ENCODE measurements around the gene C19orf12. TPM values are rescaled to one million over a fixed set of nuclear protein-coding genes. Genes with fewer than 3 reads are reported as not detected.

C19orf12 gene
- total RNA-seq, 2 experiments from 2014 or later: 38.7 to 41.0 TPM

DNA sequence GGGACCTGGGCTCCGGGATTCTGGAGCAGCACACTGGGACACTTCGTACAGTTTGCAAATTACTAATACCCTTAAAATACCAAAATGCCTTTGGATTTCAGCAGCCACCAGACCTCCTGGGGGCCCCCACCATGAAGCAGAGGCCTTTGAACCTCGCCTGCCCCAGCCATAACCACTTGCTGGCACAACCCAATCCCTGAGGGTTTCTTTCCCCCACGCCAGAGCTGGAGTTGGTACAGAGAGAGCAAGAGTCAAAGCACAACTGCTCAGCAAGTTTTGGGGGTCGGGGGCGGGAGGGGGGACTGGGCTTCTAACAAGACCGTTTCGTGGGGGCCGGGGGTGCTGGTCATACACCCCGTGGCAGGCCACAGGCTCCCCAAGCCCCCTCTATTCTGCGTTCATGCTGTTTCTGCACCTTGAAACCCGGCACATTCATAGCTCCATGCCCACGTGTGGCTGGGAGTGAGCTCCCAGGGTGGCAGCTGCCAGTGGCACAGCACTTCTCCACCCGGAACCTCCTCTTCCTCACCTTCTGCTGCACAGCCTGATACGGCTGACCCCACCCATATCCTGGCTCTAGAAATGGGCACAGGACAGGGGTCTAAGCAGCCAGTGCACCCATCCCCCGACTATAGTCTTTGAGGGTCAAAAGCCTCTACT is 32.7 kb downstream of the C19orf12 start:
- Mint-ChIP-seq H3K4me1 (ENCODE audit: low read depth) (peaks cover 66% of the 10 kb centered on the region), H3K27ac (no peak overlapping the region)
- ATAC-seq: no peak

DNA sequence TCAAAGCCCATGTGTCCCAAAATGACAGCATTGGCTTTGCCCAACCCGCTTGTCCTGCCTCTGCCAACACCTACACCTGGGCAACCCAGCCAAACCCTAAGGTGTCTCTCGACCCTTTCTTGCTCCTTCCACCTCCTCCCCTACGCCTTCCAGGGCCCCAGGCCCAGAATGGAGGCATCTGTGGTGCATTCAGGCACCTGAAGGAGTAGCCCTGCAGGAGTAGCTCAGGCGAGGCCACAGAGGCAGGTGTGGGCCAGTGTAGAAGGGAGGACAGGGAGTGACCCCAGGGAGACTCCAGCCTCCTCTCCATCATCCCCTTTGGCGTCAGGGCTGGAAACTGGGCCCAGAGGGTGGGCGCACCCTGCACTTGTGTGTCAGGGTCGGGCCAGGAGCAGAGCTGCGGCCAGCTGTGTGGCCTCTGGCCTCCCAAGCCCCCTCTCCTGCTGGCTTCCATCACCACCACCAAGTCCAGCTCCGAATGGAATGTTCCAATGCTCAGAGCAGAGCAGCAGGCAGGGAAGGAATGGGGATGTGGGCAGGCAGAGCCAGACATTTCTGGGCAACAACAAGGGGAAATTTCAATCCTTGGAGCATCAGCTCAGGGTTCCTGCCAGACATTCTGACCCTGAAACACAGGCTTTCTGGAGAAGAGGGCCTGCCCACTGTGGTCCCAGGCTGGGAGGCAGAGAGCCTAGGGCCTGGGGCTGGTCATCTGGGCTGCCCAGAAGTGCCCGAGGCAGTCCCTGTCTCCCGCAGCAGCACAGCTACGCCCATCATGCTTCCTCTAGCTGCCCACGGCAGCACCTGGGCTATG is 33.4 kb downstream of the C19orf12 start:
- Mint-ChIP-seq H3K27me3 (ENCODE audit: low read depth) (no peaks in the 10 kb centered on the region), H3K4me3 (peak overlapping the region; percentile 58), H3K9me3 (ENCODE audit: insufficient read depth) (no peaks in the 10 kb centered on the region), H3K4me1 (ENCODE audit: low read depth) (peaks cover 68% of the 10 kb centered on the region), H3K36me3 (ENCODE audit: low read depth) (peaks cover 25% of the 10 kb centered on the region), H3K27ac (peak overlapping the region; percentile 89)
- ChIA-PET POLR2A (interaction anchor here (0.7 to 2.8 kb wide), 7 partner anchors 9 to 75 kb away, joined by 3 to 16 read pairs (median 4); partner anchors contain the start of genes PLEKHF1 and POP4), CTCF (interaction anchor here (0.8 to 8.2 kb wide), 9 partner anchors 9 to 75 kb away, joined by 3 to 59 read pairs (median 7); partner anchors contain the start of genes PLEKHF1 and POP4)
- no peak for ATAC-seq
- no peak for DNase-seq

More for the DNA sequence above, 32.7 kb downstream of the C19orf12 start:
- Mint-ChIP-seq H3K27me3 (ENCODE audit: low read depth) (no peaks in the 10 kb centered on the region), H3K36me3 (ENCODE audit: low read depth) (peaks cover 18% of the 10 kb centered on the region), H3K9me3 (ENCODE audit: insufficient read depth) (no peaks in the 10 kb centered on the region), H3K4me3 (no peak overlapping the region)
- DNase-seq: no peak
- ChIA-PET CTCF (interaction anchor here (1.0 to 8.2 kb wide), 6 partner anchors 8 to 76 kb away, joined by 3 to 59 read pairs (median 12); partner anchors contain the start of genes PLEKHF1 and POP4), POLR2A (interaction anchor here (1.0 to 2.8 kb wide), 4 partner anchors 10 to 76 kb away, joined by 4 to 16 read pairs (median 10); partner anchors contain the start of gene POP4)

DNA sequence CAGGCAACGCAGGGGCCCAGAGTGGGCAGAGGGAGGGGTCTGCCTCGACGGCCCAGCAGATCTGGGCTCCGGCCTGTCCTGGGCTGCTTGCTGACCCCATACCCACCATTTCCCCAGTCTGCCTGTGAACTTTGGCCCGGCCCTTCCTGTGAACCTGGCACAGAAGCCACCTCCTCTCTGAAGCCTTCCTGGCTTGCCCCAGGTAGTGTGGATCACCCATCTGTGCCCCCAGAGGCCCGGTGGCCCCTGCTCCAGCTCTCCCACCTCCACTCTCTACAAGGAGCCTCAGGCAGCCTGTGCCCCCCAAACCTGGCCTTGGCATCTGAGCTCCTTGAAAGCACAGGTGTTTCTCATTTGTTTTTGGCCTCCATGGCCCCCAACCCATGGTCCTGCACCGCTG is 34.1 kb downstream of the C19orf12 start:
- ATAC-seq: peak; percentile 5

DNA sequence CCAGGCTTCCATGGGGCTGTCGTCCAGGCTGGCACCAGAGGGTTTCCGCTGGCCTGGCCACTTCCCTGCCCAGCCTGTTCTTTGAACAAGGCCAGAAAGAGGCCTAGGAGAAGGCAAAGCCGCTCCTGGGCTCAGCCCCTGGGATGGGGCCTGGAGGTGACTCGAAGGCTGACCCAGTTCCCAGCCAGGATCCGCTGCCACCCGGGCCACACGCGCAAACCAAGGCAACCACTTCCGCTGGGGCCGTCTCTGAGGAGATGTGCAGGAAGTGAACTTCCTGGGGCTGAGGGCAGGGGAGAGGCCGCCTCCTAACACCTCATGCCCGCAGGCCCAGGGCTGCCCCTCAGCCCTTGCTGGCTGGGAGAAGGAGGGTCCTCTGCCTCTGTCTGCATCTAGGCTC is 34.6 kb downstream of the C19orf12 start:
- ATAC-seq: peak; percentile 94
- DNase-seq: peak; percentile 91
- peak overlapping the region; percentile 89 for H3K27ac Mint-ChIP-seq
- no peaks in the 10 kb centered on the region for H3K27me3 Mint-ChIP-seq (ENCODE audit: low read depth)
- CTCF ChIA-PET: interaction anchor here (0.6 to 8.2 kb wide), 9 partner anchors 8 to 261 kb away, joined by 3 to 59 read pairs (median 7); partner anchors contain the start of genes PLEKHF1 and POP4
- POLR2A ChIA-PET: interaction anchor here (1.2 to 2.8 kb wide), 5 partner anchors 8 to 74 kb away, joined by 3 to 16 read pairs (median 8); partner anchors contain the start of genes PLEKHF1 and POP4
- no peaks in the 10 kb centered on the region for H3K9me3 Mint-ChIP-seq (ENCODE audit: insufficient read depth)
- peaks cover 37% of the 10 kb centered on the region for H3K36me3 Mint-ChIP-seq (ENCODE audit: low read depth)
- H3K4me3 Mint-ChIP-seq: peak overlapping the region; percentile 58
- peaks cover 79% of the 10 kb centered on the region for H3K4me1 Mint-ChIP-seq (ENCODE audit: low read depth)

More for the DNA sequence above, 34.1 kb downstream of the C19orf12 start:
- no peak for DNase-seq
- Mint-ChIP-seq H3K4me1 (ENCODE audit: low read depth) (peaks cover 75% of the 10 kb centered on the region), H3K4me3 (peak overlapping the region; percentile 58), H3K27ac (peak overlapping the region; percentile 89), H3K9me3 (ENCODE audit: insufficient read depth) (no peaks in the 10 kb centered on the region), H3K36me3 (ENCODE audit: low read depth) (peaks cover 32% of the 10 kb centered on the region), H3K27me3 (ENCODE audit: low read depth) (no peaks in the 10 kb centered on the region)
- POLR2A ChIA-PET: interaction anchor here (1.2 to 2.8 kb wide), 5 partner anchors 8 to 75 kb away, joined by 3 to 16 read pairs (median 6); partner anchors contain the start of genes PLEKHF1 and POP4
- CTCF ChIA-PET: interaction anchor here (0.6 to 8.2 kb wide), 8 partner anchors 9 to 261 kb away, joined by 3 to 59 read pairs (median 9); partner anchors contain the start of genes PLEKHF1 and POP4

DNA sequence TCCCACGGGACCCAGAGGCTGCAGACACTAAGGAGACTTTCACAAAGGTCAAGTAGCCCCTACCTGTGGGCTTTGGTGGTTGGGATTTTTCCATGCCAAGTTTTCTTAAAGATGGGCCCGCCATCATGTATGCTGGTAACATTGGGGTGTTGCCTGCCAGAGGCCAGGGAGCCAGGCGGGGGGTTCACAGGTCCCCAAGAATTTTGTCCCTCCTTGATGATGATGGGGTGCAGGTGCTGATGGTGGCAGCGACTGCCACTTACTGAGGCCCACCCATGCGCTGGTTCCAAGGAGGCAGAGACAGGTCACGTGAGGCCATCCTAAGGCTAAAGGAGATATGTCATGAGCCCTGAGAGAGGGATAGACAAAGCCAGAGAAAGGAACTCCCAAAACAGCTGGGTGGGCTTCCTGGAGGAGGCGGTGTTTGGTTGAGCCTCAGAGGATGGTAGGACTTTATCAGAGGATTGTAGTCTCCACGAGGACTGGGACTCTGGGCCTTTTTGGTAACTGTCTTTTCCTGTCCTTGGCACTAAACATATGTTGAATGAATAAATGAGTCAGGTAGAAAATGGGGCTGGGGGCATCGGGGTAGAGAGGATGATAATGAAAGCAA is 35.4 kb downstream of the C19orf12 start:
- ChIA-PET CTCF (interaction anchor here (0.8 to 8.2 kb wide), 3 partner anchors 8 to 13 kb away, joined by 6 to 59 read pairs (median 6); partner anchors contain the start of gene PLEKHF1), POLR2A (interaction anchor here (1.2 to 3.0 kb wide), 4 partner anchors 11 to 73 kb away, joined by 3 to 14 read pairs (median 6); partner anchors contain the start of genes PLEKHF1 and POP4)
- no peaks in the 10 kb centered on the region for H3K9me3 Mint-ChIP-seq (ENCODE audit: insufficient read depth)
- peak overlapping the region; percentile 84 for H3K27ac Mint-ChIP-seq
- ATAC-seq (no peak), DNase-seq (no peak)
- peak overlapping the region; percentile 48 for H3K4me3 Mint-ChIP-seq
- no peaks in the 10 kb centered on the region for H3K27me3 Mint-ChIP-seq (ENCODE audit: low read depth)
- H3K36me3 Mint-ChIP-seq (ENCODE audit: low read depth): peaks cover 39% of the 10 kb centered on the region
- H3K4me1 Mint-ChIP-seq (ENCODE audit: low read depth): peaks cover 81% of the 10 kb centered on the region

DNA sequence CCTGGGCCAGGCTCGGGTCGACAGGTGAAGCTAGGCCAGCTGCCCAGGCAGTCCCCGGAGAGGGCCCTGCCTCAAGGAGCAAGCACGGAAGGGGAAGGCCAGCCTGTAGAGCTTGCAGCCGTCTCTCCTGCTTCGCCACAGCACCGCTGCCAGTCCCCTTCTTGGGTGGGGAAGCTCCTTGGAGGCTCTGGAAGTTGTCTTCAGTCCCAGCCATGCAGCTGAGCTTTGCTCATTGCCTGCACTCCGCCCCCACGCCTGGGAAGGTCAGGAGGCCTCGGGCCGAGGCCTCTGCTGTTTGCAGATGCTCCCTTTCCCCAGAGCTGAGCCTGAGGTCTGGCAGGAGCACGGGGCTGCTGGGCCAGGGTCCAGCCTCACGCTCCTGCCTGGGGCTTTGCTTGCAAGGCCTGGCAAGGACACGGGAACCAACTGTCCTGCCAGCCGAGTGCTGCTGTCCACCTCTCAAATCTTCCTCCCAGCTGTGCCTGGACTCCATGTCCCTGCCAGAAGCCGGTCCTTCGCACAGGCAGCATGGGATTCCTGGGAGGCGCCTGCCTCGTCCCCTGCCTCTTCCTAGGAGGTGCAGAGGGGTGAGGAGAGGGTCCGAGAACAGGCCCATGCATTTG is 36.5 kb downstream of the C19orf12 start:
- no peak for DNase-seq
- CTCF ChIA-PET: interaction anchor here (1.0 to 8.2 kb wide), 4 partner anchors 11 to 71 kb away, joined by 3 to 59 read pairs (median 8); partner anchors contain the start of gene PLEKHF1
- Mint-ChIP-seq H3K4me3 (no peak overlapping the region), H3K27me3 (ENCODE audit: low read depth) (no peaks in the 10 kb centered on the region), H3K36me3 (ENCODE audit: low read depth) (peaks cover 46% of the 10 kb centered on the region), H3K9me3 (ENCODE audit: insufficient read depth) (no peaks in the 10 kb centered on the region), H3K27ac (no peak overlapping the region), H3K4me1 (ENCODE audit: low read depth) (peaks cover 84% of the 10 kb centered on the region)
- no peak for ATAC-seq
- POLR2A ChIA-PET: interaction anchor here (1.6 to 3.0 kb wide), 3 partner anchors 10 to 72 kb away, joined by 10 to 15 read pairs (median 14); partner anchors contain the start of genes C19orf12 and POP4

DNA sequence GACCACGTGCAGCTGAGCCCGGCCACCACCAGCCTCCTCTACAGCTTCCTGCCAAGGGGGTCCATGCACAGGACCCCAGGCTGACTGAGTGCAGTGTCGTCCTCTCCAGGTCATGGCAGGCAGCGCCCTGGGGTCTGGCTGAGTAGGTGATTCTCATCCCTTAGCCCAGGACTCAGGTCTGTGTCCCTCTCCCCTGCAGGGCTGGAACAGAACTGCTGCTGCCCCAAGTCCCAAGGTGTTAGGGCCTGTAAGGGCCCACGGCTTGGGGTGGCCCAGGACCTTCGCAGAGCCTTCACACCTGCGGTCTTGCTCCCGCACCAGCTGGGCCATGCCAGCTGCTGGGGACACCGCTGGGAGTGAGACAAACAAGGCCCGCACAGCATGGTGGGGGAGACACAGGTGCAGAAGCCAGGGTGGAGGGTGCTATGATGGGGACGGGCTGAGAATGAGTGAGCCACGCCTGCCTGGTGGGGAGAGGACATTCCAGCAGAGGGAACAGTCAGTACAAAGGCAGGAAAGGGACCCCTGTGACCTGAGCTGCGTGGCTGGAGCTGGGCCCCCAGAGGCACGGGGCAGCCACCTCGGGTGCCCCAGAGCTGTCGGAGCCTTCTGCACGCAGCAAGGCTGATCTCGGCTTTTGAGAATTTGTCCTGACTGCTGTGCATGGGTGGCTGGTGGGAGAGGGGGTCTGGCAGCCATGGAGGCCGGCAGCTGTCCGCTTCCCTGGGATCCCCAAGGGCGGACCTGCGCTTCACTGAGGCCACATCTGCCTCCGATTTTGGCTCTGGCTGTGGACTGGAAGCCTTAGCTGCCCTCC is 37.9 kb downstream of the C19orf12 start:
- peaks cover 58% of the 10 kb centered on the region for H3K36me3 Mint-ChIP-seq (ENCODE audit: low read depth)
- peaks cover 88% of the 10 kb centered on the region for H3K4me1 Mint-ChIP-seq (ENCODE audit: low read depth)
- ATAC-seq (no peak), DNase-seq (no peak)
- H3K4me3 Mint-ChIP-seq: no peak overlapping the region
- ChIA-PET POLR2A (interaction anchor here (0.9 to 3.0 kb wide), 4 partner anchors 9 to 71 kb away, joined by 6 to 15 read pairs (median 12); partner anchors contain the start of genes C19orf12 and POP4), CTCF (interaction anchor here (0.8 to 8.2 kb wide), 5 partner anchors 10 to 67 kb away, joined by 3 to 59 read pairs (median 5); partner anchors contain the start of gene PLEKHF1)
- H3K27me3 Mint-ChIP-seq (ENCODE audit: low read depth): no peaks in the 10 kb centered on the region
- H3K27ac Mint-ChIP-seq: no peak overlapping the region
- no peaks in the 10 kb centered on the region for H3K9me3 Mint-ChIP-seq (ENCODE audit: insufficient read depth)

DNA sequence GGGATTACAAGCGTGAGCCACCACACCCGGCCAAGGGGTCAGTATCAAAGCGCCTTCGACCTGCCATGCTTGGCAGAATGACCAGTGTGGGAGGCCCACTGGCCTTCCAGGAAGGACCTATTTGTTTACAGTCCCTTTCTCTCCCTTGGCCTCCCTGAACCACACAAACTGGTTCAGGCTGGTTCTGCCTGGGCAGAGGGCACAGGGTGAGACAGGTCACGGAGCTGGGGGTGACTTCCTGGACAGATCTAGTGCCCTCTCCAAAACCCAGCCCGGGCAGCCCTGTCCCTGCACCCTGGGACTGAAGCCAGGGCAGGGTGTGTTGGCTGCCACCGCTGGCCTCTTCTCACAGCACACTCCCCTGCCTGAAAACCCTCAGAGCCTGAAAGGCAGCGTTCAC is 38.5 kb downstream of the C19orf12 start:
- Mint-ChIP-seq H3K9me3 (ENCODE audit: insufficient read depth) (no peaks in the 10 kb centered on the region), H3K4me1 (ENCODE audit: low read depth) (peaks cover 90% of the 10 kb centered on the region), H3K4me3 (no peak overlapping the region), H3K36me3 (ENCODE audit: low read depth) (peaks cover 63% of the 10 kb centered on the region), H3K27ac (no peak overlapping the region), H3K27me3 (ENCODE audit: low read depth) (no peaks in the 10 kb centered on the region)
- DNase-seq: no peak
- POLR2A ChIA-PET: interaction anchor here (0.9 kb wide), 1 partner anchor 70 kb away, joined by 6 read pairs; the partner anchor contains the start of gene POP4
- CTCF ChIA-PET: interaction anchor here (0.8 to 8.2 kb wide), 4 partner anchors 9 to 66 kb away, joined by 3 to 59 read pairs (median 4); partner anchors contain the start of gene PLEKHF1
- no peak for ATAC-seq

DNA sequence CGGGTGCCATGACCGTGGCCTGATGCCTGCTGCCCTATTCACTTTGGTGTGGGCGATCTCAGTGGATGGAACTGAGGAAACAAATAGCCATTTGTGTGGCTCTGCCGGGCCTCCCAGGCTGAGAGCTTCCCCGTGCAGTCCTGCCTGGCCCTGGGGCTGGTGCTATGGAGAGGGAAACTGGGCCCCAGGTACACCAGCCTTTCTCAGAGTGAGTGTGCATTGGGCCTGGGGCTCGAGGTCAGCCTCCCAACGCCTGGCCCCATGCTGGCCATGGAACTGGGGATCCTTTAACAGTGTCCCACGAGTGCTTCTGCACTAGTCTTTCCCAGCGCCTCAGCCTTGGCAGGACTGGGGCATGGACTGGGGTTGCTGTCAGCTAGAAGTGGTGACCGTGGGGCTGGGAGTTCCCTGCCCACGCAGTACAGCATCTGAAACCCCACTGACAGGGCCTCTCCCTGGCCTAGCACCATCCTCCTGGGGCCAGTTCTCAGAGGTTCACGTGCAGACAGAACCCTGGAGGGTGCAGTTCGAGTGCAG is 39.3 kb downstream of the C19orf12 start:
- Mint-ChIP-seq H3K27ac (no peak overlapping the region), H3K36me3 (ENCODE audit: low read depth) (peaks cover 69% of the 10 kb centered on the region), H3K4me1 (ENCODE audit: low read depth) (peaks cover 90% of the 10 kb centered on the region), H3K9me3 (ENCODE audit: insufficient read depth) (no peaks in the 10 kb centered on the region), H3K4me3 (no peak overlapping the region), H3K27me3 (ENCODE audit: low read depth) (no peaks in the 10 kb centered on the region)
- no peak for ATAC-seq
- no peak for DNase-seq
- POLR2A ChIA-PET: no interaction called here
- CTCF ChIA-PET: interaction anchor here (8.2 kb wide), 1 partner anchor 9 kb away, joined by 59 read pairs; the partner anchor contains the start of gene PLEKHF1
